T-helper 2 cell treated with Interferon-gamma antibody and Interleukin-4, amounts not matched to agents 5 μg/mL and 100 μg/mL, for 36 hours (primary cell): ENCODE data around the gene EFCAB6.

Experiments
- DNase-seq: peaks from one replicate; pipeline ENCODE4 v3.0.0; 2021; ENCODE audit warnings: low spot score
- H3K27ac Mint-ChIP-seq: one replicate; pipeline ENCODE4 v1.8.0; 2021; ENCODE audit warnings: mild to moderate bottlenecking, mixed read lengths
- H3K27me3 Mint-ChIP-seq: one replicate; pipeline ENCODE4 v1.8.0; 2021; ENCODE audit warnings: low read depth, mixed read lengths
- H3K36me3 Mint-ChIP-seq: one replicate; pipeline ENCODE4 v1.8.0; 2021; ENCODE audit warnings: low read depth, mixed read lengths
- H3K4me1 Mint-ChIP-seq: one replicate; pipeline ENCODE4 v1.8.0; 2021; ENCODE audit warnings: low read depth, mixed read lengths
- H3K4me3 Mint-ChIP-seq: one replicate; pipeline ENCODE4 v1.8.0; 2022; ENCODE audit warnings: mild to moderate bottlenecking, moderate library complexity, mixed read lengths
- H3K9me3 Mint-ChIP-seq: one replicate; pipeline ENCODE4 v1.8.0; 2021; ENCODE audit warnings: mixed read lengths

The EFCAB6 gene

GRCh38 chr22:43616645-43617044 is 195.5 kb downstream of the EFCAB6 start:
- no peaks in the 10 kb centered on the region for H3K36me3 Mint-ChIP-seq
- no peaks in the 10 kb centered on the region for H3K9me3 Mint-ChIP-seq
- no peaks in the 10 kb centered on the region for H3K4me1 Mint-ChIP-seq
- H3K27me3 Mint-ChIP-seq = peaks cover 2% of the 10 kb centered on the region
- DNase-seq = no peak
- no peak overlapping the region for H3K27ac Mint-ChIP-seq
- no peak overlapping the region for H3K4me3 Mint-ChIP-seq

- H3K4me3 Mint-ChIP-seq = no peak overlapping the region
- no peaks in the 10 kb centered on the region for H3K27me3 Mint-ChIP-seq
Observed at GRCh38 chr22:43600265-43600664, 211.8 kb downstream of the EFCAB6 start.

GRCh38 chr22:43592476-43592875 is 219.6 kb downstream of the EFCAB6 start:
- DNase-seq = no peak
- H3K27me3 Mint-ChIP-seq = peaks cover 14% of the 10 kb centered on the region
- H3K36me3 Mint-ChIP-seq = no peaks in the 10 kb centered on the region
- H3K4me3 Mint-ChIP-seq = no peak overlapping the region
- no peaks in the 10 kb centered on the region for H3K9me3 Mint-ChIP-seq
- no peaks in the 10 kb centered on the region for H3K4me1 Mint-ChIP-seq
- H3K27ac Mint-ChIP-seq = no peak overlapping the region

More at GRCh38 chr22:43600265-43600664, 211.8 kb downstream of the EFCAB6 start:
- no peak for DNase-seq
- no peak overlapping the region for H3K27ac Mint-ChIP-seq
- H3K4me1 Mint-ChIP-seq = no peaks in the 10 kb centered on the region
- H3K36me3 Mint-ChIP-seq = no peaks in the 10 kb centered on the region
- H3K9me3 Mint-ChIP-seq = no peaks in the 10 kb centered on the region

DNA sequence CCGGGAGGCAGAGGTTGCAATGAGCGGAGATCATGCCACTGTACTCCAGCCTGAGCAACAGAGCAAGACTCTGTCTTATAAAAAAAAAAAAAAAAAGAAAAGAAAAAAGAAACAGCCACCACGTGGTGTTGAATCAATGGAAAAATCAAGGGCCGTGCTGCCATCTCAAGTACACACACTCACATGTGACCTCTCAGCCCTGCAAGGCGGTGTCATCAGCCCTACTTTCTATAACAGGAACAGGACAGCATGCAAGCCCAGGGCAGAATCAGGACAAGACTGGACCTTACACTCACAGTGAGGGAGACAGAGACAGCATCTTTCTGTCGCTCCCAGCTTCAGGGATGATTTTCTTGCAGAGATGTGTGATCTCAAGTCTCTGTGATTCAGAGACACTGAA is 220.7 kb downstream of the EFCAB6 start:
- no peak for DNase-seq
- H3K9me3 Mint-ChIP-seq = no peaks in the 10 kb centered on the region
- no peaks in the 10 kb centered on the region for H3K36me3 Mint-ChIP-seq
- H3K27ac Mint-ChIP-seq = no peak overlapping the region
- H3K4me1 Mint-ChIP-seq = no peaks in the 10 kb centered on the region
- peaks cover 14% of the 10 kb centered on the region for H3K27me3 Mint-ChIP-seq
- no peak overlapping the region for H3K4me3 Mint-ChIP-seq

DNA sequence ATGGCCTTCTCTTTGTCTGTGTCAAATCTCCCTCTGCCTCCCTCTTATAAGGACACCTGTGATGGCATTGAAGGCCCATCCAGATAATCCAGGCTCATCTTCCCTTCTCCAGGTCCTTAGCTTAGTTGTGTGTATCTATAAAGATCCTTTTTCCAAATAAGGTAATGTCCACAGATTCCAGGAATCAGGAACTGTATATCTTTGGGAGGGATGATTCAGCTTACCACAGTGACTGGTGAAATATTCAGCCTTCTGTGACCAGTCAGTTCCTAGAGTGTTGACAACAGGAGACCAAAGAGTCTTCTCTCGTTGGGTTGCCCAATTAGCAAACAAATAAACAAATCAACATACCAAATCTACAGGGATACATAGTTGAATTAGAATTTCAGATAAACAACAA is 224.5 kb downstream of the EFCAB6 start:
- Mint-ChIP-seq H3K4me3 (no peak overlapping the region), H3K9me3 (peaks cover 7% of the 10 kb centered on the region), H3K27ac (no peak overlapping the region), H3K27me3 (peaks cover 3% of the 10 kb centered on the region), H3K4me1 (no peaks in the 10 kb centered on the region), H3K36me3 (no peaks in the 10 kb centered on the region)
- DNase-seq = no peak

GRCh38 chr22:43583501-43583900 is 228.6 kb downstream of the EFCAB6 start:
- Mint-ChIP-seq H3K36me3 (no peaks in the 10 kb centered on the region), H3K9me3 (peaks cover 13% of the 10 kb centered on the region), H3K27me3 (no peaks in the 10 kb centered on the region), H3K4me3 (no peak overlapping the region), H3K27ac (no peak overlapping the region), H3K4me1 (no peaks in the 10 kb centered on the region)
- no peak for DNase-seq

DNA sequence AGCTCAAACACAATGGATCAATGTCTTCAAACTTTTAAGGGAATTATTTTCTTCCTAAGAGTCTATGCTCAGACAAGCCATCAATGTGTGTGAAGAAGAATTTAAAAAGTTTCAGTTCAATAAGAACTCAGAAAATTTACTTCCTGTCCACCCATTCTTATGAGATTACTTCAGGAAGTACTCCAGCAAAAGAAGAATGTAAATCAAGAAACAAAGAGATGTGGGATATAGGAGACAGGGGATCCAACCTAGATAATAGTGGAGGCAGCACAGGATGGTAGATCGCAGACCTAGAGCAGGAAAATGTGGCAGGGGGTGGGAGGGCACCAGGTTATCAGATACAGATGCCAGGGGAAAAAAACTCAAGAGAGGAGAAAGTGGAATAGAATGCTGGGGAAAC is 229.7 kb downstream of the EFCAB6 start:
- no peak overlapping the region for H3K4me3 Mint-ChIP-seq
- peaks cover 13% of the 10 kb centered on the region for H3K9me3 Mint-ChIP-seq
- no peak for DNase-seq
- no peaks in the 10 kb centered on the region for H3K27me3 Mint-ChIP-seq
- no peak overlapping the region for H3K27ac Mint-ChIP-seq
- no peaks in the 10 kb centered on the region for H3K4me1 Mint-ChIP-seq
- no peaks in the 10 kb centered on the region for H3K36me3 Mint-ChIP-seq

DNA sequence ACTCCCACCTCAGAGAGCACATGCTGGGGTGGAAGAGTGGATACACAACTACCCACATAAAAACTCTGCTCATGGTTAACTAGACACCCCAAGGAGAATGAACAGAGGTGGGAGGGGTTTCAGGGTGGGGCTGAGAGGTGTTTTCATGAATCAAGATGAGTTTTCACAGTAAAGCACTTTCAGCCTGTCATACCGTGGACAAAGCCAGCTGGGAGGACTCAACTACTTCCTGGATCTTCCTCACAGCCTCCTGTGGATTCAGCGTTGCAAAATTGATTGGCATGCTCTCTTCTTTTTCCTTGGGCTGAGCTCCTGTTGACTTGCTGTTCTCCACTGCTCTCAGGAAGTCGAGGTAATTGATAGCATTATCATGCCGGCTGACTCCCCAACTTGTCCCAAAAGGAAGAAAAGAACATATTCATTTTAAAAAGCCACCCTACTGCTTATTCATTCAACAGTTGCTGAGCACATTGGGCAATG is 231.8 kb downstream of the EFCAB6 start:
- Mint-ChIP-seq H3K4me3 (no peak overlapping the region), H3K4me1 (no peaks in the 10 kb centered on the region), H3K27ac (no peak overlapping the region), H3K9me3 (peaks cover 13% of the 10 kb centered on the region), H3K36me3 (no peaks in the 10 kb centered on the region), H3K27me3 (no peaks in the 10 kb centered on the region)
- no peak for DNase-seq

GRCh38 chr22:43574738-43575137 is 237.4 kb downstream of the EFCAB6 start:
- H3K27ac Mint-ChIP-seq = no peak overlapping the region
- DNase-seq = no peak
- no peaks in the 10 kb centered on the region for H3K4me1 Mint-ChIP-seq
- no peaks in the 10 kb centered on the region for H3K36me3 Mint-ChIP-seq
- no peaks in the 10 kb centered on the region for H3K9me3 Mint-ChIP-seq
- H3K27me3 Mint-ChIP-seq = no peaks in the 10 kb centered on the region
- no peak overlapping the region for H3K4me3 Mint-ChIP-seq

DNA sequence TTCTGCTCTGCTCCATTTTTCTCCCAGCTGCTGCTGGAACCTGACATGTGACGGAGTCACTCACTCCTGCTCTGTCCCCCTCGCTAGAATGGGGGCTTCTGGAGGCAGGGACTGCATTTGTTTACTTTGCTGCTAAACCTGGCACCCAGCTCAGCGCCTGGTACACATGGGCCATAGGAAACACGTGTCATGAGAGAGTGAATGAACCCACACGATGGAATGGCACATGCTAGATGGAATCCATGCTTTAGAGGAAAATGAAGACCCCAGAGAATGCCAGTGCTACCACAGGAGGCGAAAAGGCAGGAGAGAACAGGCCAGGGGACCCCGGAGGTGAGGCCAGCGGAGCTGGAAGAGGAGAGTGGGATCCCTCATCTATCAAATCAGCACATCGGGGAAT is 239.4 kb downstream of the EFCAB6 start:
- no peaks in the 10 kb centered on the region for H3K36me3 Mint-ChIP-seq
- H3K27ac Mint-ChIP-seq = no peak overlapping the region
- H3K27me3 Mint-ChIP-seq = no peaks in the 10 kb centered on the region
- DNase-seq = no peak
- H3K4me3 Mint-ChIP-seq = no peak overlapping the region
- H3K9me3 Mint-ChIP-seq = no peaks in the 10 kb centered on the region
- H3K4me1 Mint-ChIP-seq = no peaks in the 10 kb centered on the region

DNA sequence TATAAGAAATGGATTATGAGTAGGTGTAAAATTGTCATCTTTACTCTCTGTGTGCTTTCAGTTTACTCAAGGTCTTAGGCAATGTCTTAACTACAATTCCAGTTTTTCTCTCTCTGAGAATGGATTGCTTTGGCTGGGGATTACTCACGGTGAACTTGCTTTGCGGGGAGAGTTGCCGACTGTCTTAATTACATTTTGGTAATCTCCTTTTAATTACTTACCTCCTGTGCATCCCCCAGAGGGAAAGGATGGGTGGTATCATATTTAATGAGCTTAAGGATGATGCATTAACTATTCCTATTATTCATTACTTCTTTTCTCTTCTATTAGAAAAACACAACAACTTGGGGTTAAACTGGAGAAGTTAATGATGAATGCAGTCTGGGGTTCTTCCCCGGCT is 240.9 kb downstream of the EFCAB6 start:
- Mint-ChIP-seq H3K4me1 (no peaks in the 10 kb centered on the region), H3K27ac (no peak overlapping the region), H3K27me3 (no peaks in the 10 kb centered on the region), H3K9me3 (no peaks in the 10 kb centered on the region), H3K36me3 (no peaks in the 10 kb centered on the region), H3K4me3 (no peak overlapping the region)
- no peak for DNase-seq

DNA sequence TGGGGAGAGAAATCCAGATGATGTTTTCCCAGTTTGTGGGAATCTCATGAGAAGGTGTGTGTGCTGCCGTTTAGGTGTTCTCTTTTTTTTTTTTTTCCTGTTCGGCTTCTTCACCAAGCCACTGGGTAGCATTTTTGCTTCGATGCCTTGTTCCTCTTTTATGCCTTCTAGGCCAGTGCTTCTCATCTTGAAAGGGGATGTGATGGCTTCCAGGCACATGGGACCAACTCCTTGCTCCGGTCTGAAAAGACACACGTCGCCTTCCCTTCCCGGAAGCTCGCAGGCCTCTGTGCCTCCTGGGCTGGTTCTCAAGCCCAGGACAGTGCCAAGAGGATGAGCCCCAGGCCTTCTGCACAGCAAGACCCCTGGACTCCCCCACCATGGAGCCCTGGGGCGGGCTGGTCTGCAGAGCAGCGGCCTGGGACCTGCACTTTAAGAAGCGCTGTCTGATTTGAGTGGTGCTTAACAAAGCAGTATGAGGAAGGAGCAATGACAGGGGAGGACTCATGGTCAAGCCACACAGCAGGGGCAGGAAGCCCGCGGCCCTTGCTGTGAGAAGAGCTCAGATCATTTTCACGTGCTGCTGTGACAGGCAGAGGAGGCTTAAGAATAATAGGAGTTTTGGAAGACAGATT is 241.5 kb downstream of the EFCAB6 start:
- Mint-ChIP-seq H3K4me3 (no peak overlapping the region), H3K36me3 (no peaks in the 10 kb centered on the region), H3K27me3 (no peaks in the 10 kb centered on the region), H3K4me1 (no peaks in the 10 kb centered on the region), H3K27ac (no peak overlapping the region), H3K9me3 (no peaks in the 10 kb centered on the region)
- DNase-seq = no peak

GRCh38 chr22:43569111-43569510 is 243.0 kb downstream of the EFCAB6 start:
- Mint-ChIP-seq H3K27me3 (no peaks in the 10 kb centered on the region), H3K9me3 (no peaks in the 10 kb centered on the region), H3K36me3 (no peaks in the 10 kb centered on the region), H3K4me1 (no peaks in the 10 kb centered on the region), H3K4me3 (no peak overlapping the region), H3K27ac (no peak overlapping the region)
- DNase-seq = no peak

DNA sequence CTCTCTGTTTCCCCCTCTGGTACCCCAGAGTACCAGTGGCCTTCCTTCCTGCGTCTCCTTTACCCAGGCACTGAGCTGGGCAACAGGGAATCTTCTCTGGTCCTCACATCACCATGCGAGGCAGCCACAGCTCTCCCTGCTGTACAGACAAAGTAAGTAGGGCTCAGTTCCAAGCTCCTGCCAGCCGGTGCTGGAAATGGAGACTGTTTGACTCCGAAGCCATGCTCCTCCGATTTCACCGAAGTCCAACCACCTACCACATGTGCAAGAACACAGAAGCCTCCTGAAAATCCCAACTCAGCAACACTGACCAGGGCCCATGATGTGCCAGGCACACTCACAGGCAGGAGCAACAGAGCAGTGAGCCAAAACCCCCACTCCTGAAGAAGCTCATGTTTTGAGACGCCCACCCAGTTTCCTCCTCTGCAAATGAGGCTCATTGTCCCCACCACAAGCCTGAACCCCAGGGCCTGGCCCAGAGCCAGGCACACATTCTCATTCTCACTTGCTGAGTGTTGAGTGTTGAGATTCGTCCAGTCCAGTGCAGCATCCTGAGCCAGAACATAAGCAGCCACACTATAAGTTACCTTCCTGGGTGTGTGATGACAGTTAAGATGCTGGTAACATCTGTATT is 244.3 kb downstream of the EFCAB6 start:
- no peak for DNase-seq
- Mint-ChIP-seq H3K36me3 (no peaks in the 10 kb centered on the region), H3K9me3 (no peaks in the 10 kb centered on the region), H3K4me3 (no peak overlapping the region), H3K4me1 (no peaks in the 10 kb centered on the region), H3K27ac (no peak overlapping the region), H3K27me3 (no peaks in the 10 kb centered on the region)
